Nephron (organoid): ENCODE measurements around the gene USP15.
"Not testable (repeated sequence)": the region's sequence is repeated elsewhere in the genome, so short reads cannot be mapped to it uniquely, and the experiment has no call there.

Experiments
- H3K27ac Mint-ChIP-seq, 3 experiments: 2 replicates each; pipeline ENCODE4 v1.8.0; 2020; ENCODE audit warnings: mixed read lengths in 3 of 3, mild to moderate bottlenecking in 2 of 3, moderate library complexity in 1 of 3
- H3K27me3 Mint-ChIP-seq: 2 replicates; pipeline ENCODE4 v1.8.0; 2021; ENCODE audit warnings: low read depth, mild to moderate bottlenecking, moderate library complexity, mixed read lengths
- H3K36me3 Mint-ChIP-seq: 2 replicates; pipeline ENCODE4 v1.8.0; 2020; ENCODE audit warnings: low read depth, mixed read lengths
- H3K4me1 Mint-ChIP-seq: 2 replicates; pipeline ENCODE4 v1.8.0; 2020; ENCODE audit warnings: mixed read lengths
- H3K4me3 Mint-ChIP-seq, 3 experiments: 2 replicates each; pipeline ENCODE4 v1.8.0; 2020; ENCODE audit warnings: mild to moderate bottlenecking in 3 of 3, mixed read lengths in 3 of 3, moderate library complexity in 2 of 3
- H3K9me3 Mint-ChIP-seq: 2 replicates; pipeline ENCODE4 v1.8.0; 2020; ENCODE audit warnings: mixed read lengths
- CTCF ChIP-seq, 3 experiments: fragments of 200-600 bp; sonication (generic); IDR thresholded peaks; one replicate each; pipeline ENCODE4 v1.5.0; 2021; ENCODE audit warnings: antibody characterized with exemption in 3 of 3; ENCODE audit not compliant: unreplicated experiment in 3 of 3

The USP15 gene

GRCh38 chr12:62363506-62363905 is 103.3 kb downstream of the USP15 start:
- H3K27ac Mint-ChIP-seq = no peak overlapping the region
- peaks cover 52% of the 10 kb centered on the region for H3K36me3 Mint-ChIP-seq
- peaks cover 33% of the 10 kb centered on the region for H3K9me3 Mint-ChIP-seq
- H3K27me3 Mint-ChIP-seq = no peaks in the 10 kb centered on the region
- no peak overlapping the region for H3K4me3 Mint-ChIP-seq
- no peaks in the 10 kb centered on the region for H3K4me1 Mint-ChIP-seq
- TF ChIP-seq CTCF (IDR thresholded peaks at IDR 0.05; ENCODE audit: unreplicated experiment in 3 of 3) = no peak

- not testable (repeated sequence) for H3K4me3 Mint-ChIP-seq, H3K27ac Mint-ChIP-seq, H3K27me3 Mint-ChIP-seq, H3K4me1 Mint-ChIP-seq
- peaks cover 35% of the 10 kb centered on the region for H3K9me3 Mint-ChIP-seq
- peaks cover 56% of the 10 kb centered on the region for H3K36me3 Mint-ChIP-seq
Observed at GRCh38 chr12:62364697-62365096, 104.5 kb downstream of the USP15 start.

GRCh38 chr12:62365846-62366245 is 105.6 kb downstream of the USP15 start:
- not testable (repeated sequence) for H3K4me1 Mint-ChIP-seq, H3K27me3 Mint-ChIP-seq
- H3K9me3 Mint-ChIP-seq = peaks cover 37% of the 10 kb centered on the region

GRCh38 chr12:62368430-62369223 is 108.4 kb downstream of the USP15 start:
- Mint-ChIP-seq H3K9me3 (peaks cover 36% of the 10 kb centered on the region), H3K36me3 (peaks cover 56% of the 10 kb centered on the region)
- not testable (repeated sequence) for H3K4me3 Mint-ChIP-seq, H3K27ac Mint-ChIP-seq, H3K4me1 Mint-ChIP-seq, H3K27me3 Mint-ChIP-seq

More at GRCh38 chr12:62365846-62366245, 105.6 kb downstream of the USP15 start:
- H3K4me3 Mint-ChIP-seq, H3K27ac Mint-ChIP-seq: not testable (repeated sequence)
- H3K36me3 Mint-ChIP-seq = peaks cover 60% of the 10 kb centered on the region

- H3K27me3 Mint-ChIP-seq = no peaks in the 10 kb centered on the region
- H3K4me1 Mint-ChIP-seq = no peaks in the 10 kb centered on the region
- H3K9me3 Mint-ChIP-seq = peaks cover 27% of the 10 kb centered on the region
- TF ChIP-seq CTCF (IDR thresholded peaks at IDR 0.05; ENCODE audit: unreplicated experiment in 3 of 3) = no peak
- H3K27ac Mint-ChIP-seq = no peak overlapping the region
- peaks cover 41% of the 10 kb centered on the region for H3K36me3 Mint-ChIP-seq
- no peak overlapping the region for H3K4me3 Mint-ChIP-seq
Observed at GRCh38 chr12:62370189-62370588, 110.0 kb downstream of the USP15 start.

- Mint-ChIP-seq H3K27ac (no peak overlapping the region), H3K27me3 (no peaks in the 10 kb centered on the region), H3K9me3 (peaks cover 14% of the 10 kb centered on the region), H3K4me1 (no peaks in the 10 kb centered on the region), H3K4me3 (no peak overlapping the region), H3K36me3 (peaks cover 26% of the 10 kb centered on the region)
- TF ChIP-seq CTCF (IDR thresholded peaks at IDR 0.05; ENCODE audit: unreplicated experiment in 3 of 3) = no peak
Observed at GRCh38 chr12:62371661-62372060, 111.5 kb downstream of the USP15 start.

GRCh38 chr12:62372134-62372533 is 111.9 kb downstream of the USP15 start:
- H3K27ac Mint-ChIP-seq = no peak overlapping the region
- no peaks in the 10 kb centered on the region for H3K4me1 Mint-ChIP-seq
- H3K4me3 Mint-ChIP-seq = no peak overlapping the region
- TF ChIP-seq CTCF (IDR thresholded peaks at IDR 0.05; ENCODE audit: unreplicated experiment in 3 of 3) = no peak
- H3K36me3 Mint-ChIP-seq = peaks cover 22% of the 10 kb centered on the region
- H3K27me3 Mint-ChIP-seq = no peaks in the 10 kb centered on the region
- H3K9me3 Mint-ChIP-seq = peaks cover 14% of the 10 kb centered on the region
